A549 (cell line): Measurements from ENCODE around the gene RAB11B. TPM values are rescaled to one million over a fixed set of nuclear protein-coding genes. Genes with fewer than 3 reads are reported as not detected.
A peak's percentile ranks its signal among the peaks of the same experiment; 100 is the strongest.
"Not testable (repeated sequence)": the region's sequence is repeated elsewhere in the genome, so short reads cannot be mapped to it uniquely, and the experiment has no call there.

Experiments
- ATAC-seq, 2 experiments: fragments of 200-7000 bp in 1 of 2; fragments of >200 bp in 1 of 2; cut with Nextera tagmentation in 1 of 2; cut with Tn5 transposase in 1 of 2; 3 replicates each; pipeline versions ENCODE4 v1.8.0 to v1.9.1; 2018 to 2020; ENCODE audit warnings: mild to moderate bottlenecking in 1 of 2, moderate library complexity in 1 of 2
- CTCF ChIA-PET: fragments of 300-600 bp; sonication (Branson Sonifier 250); formaldehyde crosslinking; extraction: SDS; loops from one replicate; lab custom pipeline; 2021; ENCODE audit warnings: antibody characterized with exemption, inconsistent platforms; lab: Yijun Ruan, JAX
- POLR2A ChIA-PET: fragments of 350-600 bp; formaldehyde crosslinking; extraction: SDS; loops from one replicate; lab custom pipeline; 2021; ENCODE audit warnings: antibody characterized with exemption, inconsistent platforms; lab: Yijun Ruan, JAX
- DNase-seq, 2 experiments: peaks; one replicate each; pipeline versions ENCODE4 v3.0.0 to v3.0.0-alpha.2; 2011 to 2016; ENCODE audit warnings: low read depth in 1 of 2, low spot score in 1 of 2
- FAIRE-seq: peaks from 2 replicates; lab custom pipeline; 2011; peaks lifted over from hg19 to GRCh38; lab: Jason Lieb, UNC
- H3K27ac ChIP-seq, 2 experiments: fragments of >200 bp; sonication (Bioruptor Twin); formaldehyde crosslinking; 3 replicates each; pipeline ENCODE4 v1.5.1; 2016 to 2017
- H3K4me1 ChIP-seq: fragments of >200 bp; sonication (Bioruptor Twin); formaldehyde crosslinking; 3 replicates; pipeline ENCODE4 v1.6.1; 2016
- H3K4me2 ChIP-seq: fragments of >200 bp; sonication (Bioruptor Twin); formaldehyde crosslinking; 3 replicates; pipeline ENCODE4 v1.6.1; 2016
- H3K4me3 ChIP-seq: fragments of >200 bp; sonication (Bioruptor Twin); formaldehyde crosslinking; 3 replicates; pipeline ENCODE4 v1.5.1; 2016
- H3K9me3 ChIP-seq: fragments of >200 bp; sonication (Bioruptor Twin); formaldehyde crosslinking; 3 replicates; pipeline ENCODE4 v1.6.1; 2016
- BHLHE40 ChIP-seq: IDR thresholded peaks from 2 replicates; pipeline ENCODE4 v1.6.1; 2012; ENCODE audit warnings: low read depth, low read length, inconsistent platforms
- CBX2 ChIP-seq: fragments of 200-600 bp; sonication (generic); IDR thresholded peaks from 2 replicates; pipeline ENCODE4 v1.6.1; 2016; ENCODE audit warnings: low read depth, mild to moderate bottlenecking, borderline replicate concordance
- CBX8 ChIP-seq: fragments of 200-600 bp; sonication (generic); IDR thresholded peaks from 2 replicates; pipeline ENCODE4 v1.6.1; 2016
- CHD2 ChIP-seq: fragments of 150-350 bp; IDR thresholded peaks from 2 replicates; pipeline ENCODE4 v1.6.1; 2014; ENCODE audit warnings: low read length; ENCODE audit not compliant: partially characterized antibody
- CTCF ChIP-seq: fragments of >200 bp; sonication (Bioruptor Twin); formaldehyde crosslinking; IDR thresholded peaks from 3 replicates; pipeline ENCODE4 v1.5.1; 2016
- FOSL2 ChIP-seq, 2 experiments: fragments of 450-650 bp in 1 of 2; fragments of >200 bp in 1 of 2; sonication (Bioruptor Twin) in 1 of 2; formaldehyde crosslinking; IDR thresholded peaks; 2 replicates each; pipeline versions ENCODE4 v1.5.0 to v1.6.1; 2016 to 2020; ENCODE audit warnings: mild to moderate bottlenecking in 1 of 2, moderate library complexity in 1 of 2
- FOXS1 ChIP-seq: fragments of 250-450 bp; sonication (Bioruptor Pico); IDR thresholded peaks from 2 replicates; pipeline ENCODE4 v1.5.0; 2020; ENCODE audit warnings: mild to moderate bottlenecking, moderate library complexity
- HDAC2 ChIP-seq: fragments of 200-600 bp; sonication (generic); IDR thresholded peaks from 2 replicates; pipeline ENCODE4 v1.6.1; 2016
- HEYL ChIP-seq: fragments of 250-450 bp; sonication (Bioruptor Pico); IDR thresholded peaks from 2 replicates; pipeline ENCODE4 v1.8.0; 2021; ENCODE audit warnings: mild to moderate bottlenecking, moderate library complexity
- HOXB5 ChIP-seq: fragments of 250-450 bp; sonication (Bioruptor Pico); IDR thresholded peaks from 2 replicates; pipeline ENCODE4 v1.5.0; 2020; ENCODE audit warnings: mild to moderate bottlenecking, moderate library complexity
- KDM5A ChIP-seq: fragments of 200-600 bp; sonication (generic); IDR thresholded peaks from 2 replicates; pipeline ENCODE4 v1.6.1; 2016; ENCODE audit warnings: antibody characterized with exemption, mild to moderate bottlenecking
- MAFK ChIP-seq: fragments of 450-650 bp; IDR thresholded peaks from 2 replicates; pipeline ENCODE4 v1.6.1; 2014; ENCODE audit not compliant: partially characterized antibody
- MAZ ChIP-seq: fragments of 150-350 bp; IDR thresholded peaks from 2 replicates; pipeline ENCODE4 v1.6.1; 2014; ENCODE audit warnings: antibody characterized with exemption, low read depth, low read length, borderline replicate concordance
- PBX3 ChIP-seq: IDR thresholded peaks from 2 replicates; pipeline ENCODE4 v1.6.1; 2012
- PHF8 ChIP-seq: fragments of 200-600 bp; sonication (generic); IDR thresholded peaks from 2 replicates; pipeline ENCODE4 v1.6.1; 2016; ENCODE audit warnings: low read depth, mild to moderate bottlenecking, antibody characterized with exemption, moderate library complexity, borderline replicate concordance
- POLR2A ChIP-seq: IDR thresholded peaks from 2 replicates; pipeline ENCODE4 v1.6.1; 2012; ENCODE audit warnings: mild to moderate bottlenecking, low read length
- RCOR1 ChIP-seq: fragments of 150-350 bp; IDR thresholded peaks from 2 replicates; pipeline ENCODE4 v1.6.1; 2014; ENCODE audit warnings: antibody characterized with exemption, low read length, low read depth
- SMC3 ChIP-seq: fragments of >200 bp; sonication (Bioruptor Twin); formaldehyde crosslinking; IDR thresholded peaks from 3 replicates; pipeline ENCODE4 v1.6.1; 2018; ENCODE audit warnings: inconsistent platforms
- SREBF2 ChIP-seq: fragments of 450-650 bp; IDR thresholded peaks from 2 replicates; pipeline ENCODE4 v1.6.1; 2014; ENCODE audit warnings: mild to moderate bottlenecking, moderate library complexity
- TP53 ChIP-seq: fragments of 250-450 bp; sonication (Bioruptor Pico); IDR thresholded peaks from 2 replicates; pipeline ENCODE4 v1.5.0; 2021; ENCODE audit warnings: mild to moderate bottlenecking, moderate library complexity
- ZFP36 ChIP-seq: fragments of 450-650 bp; IDR thresholded peaks from 2 replicates; pipeline ENCODE4 v1.6.1; 2014; ENCODE audit warnings: borderline replicate concordance; ENCODE audit not compliant: partially characterized antibody
- ZSCAN20 ChIP-seq: fragments of 250-450 bp; sonication (Bioruptor Pico); IDR thresholded peaks from 2 replicates; pipeline ENCODE4 v1.8.0; 2022; ENCODE audit warnings: mild to moderate bottlenecking, moderate library complexity
- whole genome bisulfite sequencing: methylation state at CpG from one replicate; pipeline ENCODE4 v1.1.6; 2017; ENCODE audit errors: missing lambda C conversion rate; 5-methylcytosine and 5-hydroxymethylcytosine counted together
- polyA plus RNA-seq, 4 experiments: library from polyadenylated mRNA; depleted of rRNA in 3 of 4; stranded (reverse); fragments of >200 nt; fragmentation: RNase III in 1 of 4; extraction: RNeasy Plus Mini Kit Qiagen cat#74134 plus additional on column Dnase treatment in 1 of 4; gene quantifications; 2 replicates in 3 of 4; 3 replicates in 1 of 4; pipeline ENCODE4 v1.2.3, GENCODE V29; 2011 to 2017
- TF ChIP-seq, protein P1 (sequence below): fragments of 250-450 bp; sonication (Bioruptor Pico); IDR thresholded peaks from 2 replicates; pipeline ENCODE4 v1.5.0; 2021; ENCODE audit warnings: mild to moderate bottlenecking, moderate library complexity, borderline replicate concordance
- TF ChIP-seq, protein P2 (sequence below): fragments of >200 bp; sonication (Bioruptor Twin); formaldehyde crosslinking; IDR thresholded peaks from 3 replicates; pipeline ENCODE4 v1.6.1; 2016

RAB11B gene
- polyA plus RNA-seq, 2 of the 4 experiments (the other 2 are of a cell fraction): 22.3 to 93.7 TPM

GRCh38 chr19:8441725-8442544 is 51.8 kb downstream of the RAB11B start:
- ChIA-PET CTCF (interaction anchor here (0.8 to 3.1 kb wide), 5 partner anchors 9 to 88 kb away, joined by 3 to 8 read pairs (median 4); no protein-coding TSS in a partner anchor), POLR2A (no interaction called here)
- 88% methylated on average over 5 of the region's 6 CpGs for WGBS
- Histone ChIP-seq H3K9me3 (no peaks in the 10 kb centered on the region), H3K27ac (no peak overlapping the region), H3K4me2 (no peak overlapping the region), H3K4me1 (peaks cover 16% of the 10 kb centered on the region), H3K4me3 (no peak overlapping the region)
- TF ChIP-seq PBX3 (no peak), FOSL2 (IDR thresholded peaks at IDR 0.05) (no peak), FOSL2 (CRISPR knock-in tag; IDR thresholded peaks at IDR 0.05) (0 out of 2 replicates have a peak, but pooled peaks have one; percentile 13), BHLHE40 (no peak), HOXB5 (CRISPR knock-in tag) (no peak), HDAC2 (no peak), KDM5A (no peak), MAFK (no peak)
- FAIRE-seq (no peak), ATAC-seq (no peak), DNase-seq (no peak)

GRCh38 chr19:8444140-8444676 is 54.0 kb downstream of the RAB11B start:
- FAIRE-seq, ATAC-seq, H3K9me3 ChIP-seq, DNase-seq: not testable (repeated sequence)
- POLR2A ChIA-PET: interaction anchor here (0.6 to 2.3 kb wide), 13 partner anchors 12 to 141 kb away, joined by 3 to 19 read pairs (median 3); partner anchors contain the start of genes MARCHF2, RAB11B and ZNF414
- H3K4me3 ChIP-seq: peak overlapping the region; percentile 82
- peak overlapping the region; percentile 63 to 99 for H3K27ac ChIP-seq
- peak overlapping the region; percentile 57 for H3K4me2 ChIP-seq
- CTCF ChIA-PET: interaction anchor here (0.8 kb wide), 1 partner anchor 48 kb away, joined by 6 read pairs; no protein-coding TSS in a partner anchor
- H3K4me1 ChIP-seq: peaks cover 32% of the 10 kb centered on the region
- 28% methylated on average over 32 of the region's 32 CpGs for WGBS

GRCh38 chr19:8444677-8445487 is 54.7 kb downstream of the RAB11B start, which contains the start of gene HNRNPM:
HNRNPM (plus strand) TSS chr19:8444975; CDS start chr19:8444999, 24 bp downstream.
- peak; percentile 95 for ATAC-seq
- ChIA-PET CTCF (interaction anchor here (0.8 to 1.1 kb wide), 2 partner anchors 47 kb away, joined by 3 to 6 read pairs; no protein-coding TSS in a partner anchor), POLR2A (interaction anchor here (0.6 to 2.3 kb wide), 13 partner anchors 11 to 140 kb away, joined by 3 to 19 read pairs (median 3); partner anchors contain the start of genes MARCHF2, RAB11B and ZNF414)
- Histone ChIP-seq H3K4me3 (peak within 1 kb of the TSS; percentile 82), H3K27ac (peak within 1 kb of the TSS; percentile 90 to 99), H3K4me2 (peak within 1 kb of the TSS; percentile 90), H3K9me3 (no peaks in the 10 kb centered on the region), H3K4me1 (peaks cover 32% of the 10 kb centered on the region)
- WGBS: under 1% methylated on average over 36 of the region's 93 CpGs
- FAIRE-seq: no peak
- peak; percentile 75 to 96 for DNase-seq
- TF ChIP-seq PHF8: peak; percentile 78
- no peak for TF ChIP-seq CBX8
- peak; percentile 64 for TF ChIP-seq CHD2
- TF ChIP-seq RCOR1: no peak
- peak; percentile 64 for TF ChIP-seq POLR2A
- no peak for TF ChIP-seq SMC3
- TF ChIP-seq, protein P1, sequence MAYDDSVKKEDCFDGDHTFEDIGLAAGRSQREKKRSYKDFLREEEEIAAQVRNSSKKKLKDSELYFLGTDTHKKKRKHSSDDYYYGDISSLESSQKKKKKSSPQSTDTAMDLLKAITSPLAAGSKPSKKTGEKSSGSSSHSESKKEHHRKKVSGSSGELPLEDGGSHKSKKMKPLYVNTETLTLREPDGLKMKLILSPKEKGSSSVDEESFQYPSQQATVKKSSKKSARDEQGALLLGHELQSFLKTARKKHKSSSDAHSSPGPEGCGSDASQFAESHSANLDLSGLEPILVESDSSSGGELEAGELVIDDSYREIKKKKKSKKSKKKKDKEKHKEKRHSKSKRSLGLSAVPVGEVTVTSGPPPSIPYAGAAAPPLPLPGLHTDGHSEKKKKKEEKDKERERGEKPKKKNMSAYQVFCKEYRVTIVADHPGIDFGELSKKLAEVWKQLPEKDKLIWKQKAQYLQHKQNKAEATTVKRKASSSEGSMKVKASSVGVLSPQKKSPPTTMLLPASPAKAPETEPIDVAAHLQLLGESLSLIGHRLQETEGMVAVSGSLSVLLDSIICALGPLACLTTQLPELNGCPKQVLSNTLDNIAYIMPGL: no peak
- TF ChIP-seq MAZ: no peak
- TF ChIP-seq CTCF: no peak
- no peak for TF ChIP-seq HEYL
- TF ChIP-seq FOXS1 (CRISPR knock-in tag): no peak
- no peak for TF ChIP-seq ZSCAN20 (CRISPR knock-in tag)
- TF ChIP-seq, protein P2, sequence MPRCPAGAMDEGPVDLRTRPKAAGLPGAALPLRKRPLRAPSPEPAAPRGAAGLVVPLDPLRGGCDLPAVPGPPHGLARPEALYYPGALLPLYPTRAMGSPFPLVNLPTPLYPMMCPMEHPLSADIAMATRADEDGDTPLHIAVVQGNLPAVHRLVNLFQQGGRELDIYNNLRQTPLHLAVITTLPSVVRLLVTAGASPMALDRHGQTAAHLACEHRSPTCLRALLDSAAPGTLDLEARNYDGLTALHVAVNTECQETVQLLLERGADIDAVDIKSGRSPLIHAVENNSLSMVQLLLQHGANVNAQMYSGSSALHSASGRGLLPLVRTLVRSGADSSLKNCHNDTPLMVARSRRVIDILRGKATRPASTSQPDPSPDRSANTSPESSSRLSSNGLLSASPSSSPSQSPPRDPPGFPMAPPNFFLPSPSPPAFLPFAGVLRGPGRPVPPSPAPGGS: 0 out of 3 replicates have a peak, but pooled peaks have one; percentile 59
- no peak for TF ChIP-seq ZFP36
- TF ChIP-seq CBX2: no peak
- peak; percentile 62 for TF ChIP-seq KDM5A
- TF ChIP-seq SREBF2: no peak
- TF ChIP-seq TP53 (CRISPR knock-in tag): no peak
- no peak for TF ChIP-seq HOXB5 (CRISPR knock-in tag)
